H9 (cell line): ENCODE data around the gene KCNJ10. TPM values are rescaled to one million over a fixed set of nuclear protein-coding genes. Genes with fewer than 3 reads are reported as not detected.

Experiments
- DNase-seq: peaks from one replicate; pipeline ENCODE4 v3.0.0-alpha.2; 2017
- H2AFZ ChIP-seq: one replicate; pipeline ENCODE4 v1.6.1; 2013; ENCODE audit warnings: mild to moderate bottlenecking, low read length, control low read depth, moderate library complexity
- H2AK5ac ChIP-seq: 2 replicates; pipeline ENCODE4 v1.6.1; 2013; ENCODE audit warnings: low read length, control low read depth, mixed read lengths; ENCODE audit not compliant: insufficient read length
- H2BK120ac ChIP-seq: one replicate; pipeline ENCODE4 v1.6.1; 2013; ENCODE audit warnings: low read depth, mild to moderate bottlenecking, low read length, control low read depth, inconsistent platforms; ENCODE audit not compliant: poor library complexity, severe bottlenecking
- H2BK12ac ChIP-seq: 2 replicates; pipeline ENCODE4 v1.6.1; 2013; ENCODE audit warnings: low read length, control low read depth, mixed read lengths, low read depth; ENCODE audit not compliant: insufficient read length
- H2BK15ac ChIP-seq: 2 replicates; pipeline ENCODE4 v1.6.1; 2013; ENCODE audit warnings: low read depth, low read length, control low read depth
- H2BK20ac ChIP-seq: one replicate; pipeline ENCODE4 v1.6.1; 2013; ENCODE audit warnings: low read depth, mild to moderate bottlenecking, low read length, control low read depth, inconsistent platforms; ENCODE audit not compliant: poor library complexity, severe bottlenecking
- H2BK5ac ChIP-seq: 2 replicates; pipeline ENCODE4 v1.6.1; 2013; ENCODE audit warnings: low read length, control low read depth, mixed read lengths; ENCODE audit not compliant: insufficient read length
- H3K14ac ChIP-seq: 2 replicates; pipeline ENCODE4 v1.6.1; 2013; ENCODE audit warnings: low read length, control low read depth; ENCODE audit not compliant: insufficient read depth
- H3K18ac ChIP-seq: 2 replicates; pipeline ENCODE4 v1.6.1; 2013; ENCODE audit warnings: low read depth, mild to moderate bottlenecking, mixed read lengths, low read length, control low read depth; ENCODE audit not compliant: insufficient read length
- H3K23ac ChIP-seq: 2 replicates; pipeline ENCODE4 v1.6.1; 2013; ENCODE audit warnings: low read length, control low read depth, mixed read lengths, low read depth; ENCODE audit not compliant: insufficient read length
- H3K23me2 ChIP-seq: 2 replicates; pipeline ENCODE4 v1.6.1; 2013; ENCODE audit warnings: low read depth, mild to moderate bottlenecking, mixed read lengths, low read length, control low read depth; ENCODE audit not compliant: insufficient read length, poor library complexity, severe bottlenecking
- H3K27ac ChIP-seq: 2 replicates; pipeline ENCODE4 v1.5.1; 2013; ENCODE audit warnings: low read length, control low read depth, mixed read lengths, low read depth; ENCODE audit not compliant: insufficient read length
- H3K27me3 ChIP-seq: 2 replicates; pipeline ENCODE4 v1.6.1; 2013; ENCODE audit warnings: low read length, control low read depth, inconsistent platforms; ENCODE audit not compliant: insufficient read depth
- H3K4ac ChIP-seq: 2 replicates; pipeline ENCODE4 v1.6.1; 2013; ENCODE audit warnings: low read depth, mild to moderate bottlenecking, control low read depth, inconsistent platforms, low read length, moderate library complexity
- H3K4me1 ChIP-seq: 2 replicates; pipeline ENCODE4 v1.6.1; 2013; ENCODE audit warnings: low read length, control low read depth, inconsistent platforms; ENCODE audit not compliant: insufficient read depth
- H3K4me2 ChIP-seq: 2 replicates; pipeline ENCODE4 v1.6.1; 2013; ENCODE audit warnings: low read length, control low read depth, mixed read lengths; ENCODE audit not compliant: insufficient read length, insufficient read depth
- H3K56ac ChIP-seq: 2 replicates; pipeline ENCODE4 v1.6.1; 2013; ENCODE audit warnings: low read depth, mild to moderate bottlenecking, mixed read lengths, low read length, control low read depth; ENCODE audit not compliant: insufficient read length
- H3K79me1 ChIP-seq: 2 replicates; pipeline ENCODE4 v1.6.1; 2013; ENCODE audit warnings: low read depth, mild to moderate bottlenecking, moderate library complexity, low read length, control low read depth, inconsistent platforms; ENCODE audit not compliant: insufficient read depth, poor library complexity, severe bottlenecking
- H3K79me2 ChIP-seq: 2 replicates; pipeline ENCODE4 v1.6.1; 2013; ENCODE audit warnings: low read length, control low read depth, inconsistent platforms; ENCODE audit not compliant: insufficient read depth
- H3K9ac ChIP-seq: 2 replicates; pipeline ENCODE4 v1.6.1; 2013; ENCODE audit warnings: low read length, control low read depth, mixed read lengths; ENCODE audit not compliant: insufficient read length; ENCODE audit errors: extremely low read depth
- H3K9me3 ChIP-seq: one replicate; pipeline ENCODE4 v1.6.1; 2013; ENCODE audit warnings: low read depth, low read length, inconsistent platforms; ENCODE audit not compliant: control insufficient read depth
- H3T11ph ChIP-seq: one replicate; pipeline ENCODE4 v1.6.1; 2013; ENCODE audit warnings: mild to moderate bottlenecking, low read length, control low read depth, inconsistent platforms
- H4K20me1 ChIP-seq: one replicate; pipeline ENCODE4 v1.6.1; 2013; ENCODE audit not compliant: control insufficient read depth, insufficient read length, insufficient read depth
- H4K5ac ChIP-seq: 2 replicates; pipeline ENCODE4 v1.6.1; 2013; ENCODE audit warnings: low read depth, mild to moderate bottlenecking, mixed read lengths, low read length, control low read depth; ENCODE audit not compliant: insufficient read length
- H4K8ac ChIP-seq: replicated peaks from 2 replicates; pipeline ENCODE4 v1.6.1; 2013; ENCODE audit warnings: low read length, control low read depth, mixed read lengths, low read depth; ENCODE audit not compliant: insufficient read length
- H4K91ac ChIP-seq: 2 replicates; pipeline ENCODE4 v1.6.1; 2013; ENCODE audit warnings: low read depth, mild to moderate bottlenecking, moderate library complexity, mixed read lengths, low read length, control low read depth; ENCODE audit not compliant: insufficient read length
- H3K27ac Mint-ChIP-seq, 3 experiments: 2 replicates in 2 of 3; 3 replicates in 1 of 3; pipeline ENCODE4 v1.8.0; 2020 to 2021; ENCODE audit warnings: mixed read lengths in 3 of 3, mild to moderate bottlenecking in 1 of 3, moderate library complexity in 1 of 3
- H3K27me3 Mint-ChIP-seq: 2 replicates; pipeline ENCODE4 v1.8.0; 2021; ENCODE audit warnings: low read depth, mild to moderate bottlenecking, moderate library complexity, mixed read lengths
- H3K36me3 Mint-ChIP-seq, 3 experiments: 2 replicates in 2 of 3; 3 replicates in 1 of 3; pipeline ENCODE4 v1.8.0; 2020 to 2021; ENCODE audit warnings: low read depth in 3 of 3, mixed read lengths in 3 of 3; ENCODE audit not compliant: insufficient read depth in 1 of 3
- H3K4me1 Mint-ChIP-seq, 2 experiments: 2 replicates each; pipeline ENCODE4 v1.8.0; 2020; ENCODE audit warnings: mixed read lengths in 2 of 2
- H3K4me3 Mint-ChIP-seq, 2 experiments: 2 replicates in 1 of 2; 3 replicates in 1 of 2; pipeline ENCODE4 v1.8.0; 2020 to 2021; ENCODE audit warnings: mild to moderate bottlenecking in 2 of 2, mixed read lengths in 2 of 2, moderate library complexity in 1 of 2
- H3K9me3 Mint-ChIP-seq, 2 experiments: 2 replicates in 1 of 2; 3 replicates in 1 of 2; pipeline ENCODE4 v1.8.0; 2020; ENCODE audit warnings: mild to moderate bottlenecking in 2 of 2, mixed read lengths in 2 of 2, moderate library complexity in 1 of 2
- WGBS: extraction: QIAGEN DNeasy Blood & Tissue Kit; methylation state at CpG from one replicate; pipeline ENCODE4 v1.1.7; 2013; ENCODE audit warnings: missing lambda C conversion rate, low lambda C conversion rate, mixed read lengths; ENCODE audit not compliant: insufficient read length; ENCODE audit errors: extremely low coverage; 5-methylcytosine and 5-hydroxymethylcytosine counted together
- total RNA-seq: library from RNA; stranded (reverse); gene quantifications from 2 replicates; pipeline ENCODE4 v1.2.1, GENCODE V29; 2021
- TF ChIP-seq, protein P1 (sequence below): fragments of 200-600 bp; sonication (generic); conservative IDR thresholded peaks from 3 replicates; pipeline ENCODE4 v1.8.0; 2021; ENCODE audit warnings: antibody characterized with exemption, mild to moderate bottlenecking

Gene KCNJ10
- total RNA-seq, 1 experiment from 2014 or later: 0.44 TPM

DNA sequence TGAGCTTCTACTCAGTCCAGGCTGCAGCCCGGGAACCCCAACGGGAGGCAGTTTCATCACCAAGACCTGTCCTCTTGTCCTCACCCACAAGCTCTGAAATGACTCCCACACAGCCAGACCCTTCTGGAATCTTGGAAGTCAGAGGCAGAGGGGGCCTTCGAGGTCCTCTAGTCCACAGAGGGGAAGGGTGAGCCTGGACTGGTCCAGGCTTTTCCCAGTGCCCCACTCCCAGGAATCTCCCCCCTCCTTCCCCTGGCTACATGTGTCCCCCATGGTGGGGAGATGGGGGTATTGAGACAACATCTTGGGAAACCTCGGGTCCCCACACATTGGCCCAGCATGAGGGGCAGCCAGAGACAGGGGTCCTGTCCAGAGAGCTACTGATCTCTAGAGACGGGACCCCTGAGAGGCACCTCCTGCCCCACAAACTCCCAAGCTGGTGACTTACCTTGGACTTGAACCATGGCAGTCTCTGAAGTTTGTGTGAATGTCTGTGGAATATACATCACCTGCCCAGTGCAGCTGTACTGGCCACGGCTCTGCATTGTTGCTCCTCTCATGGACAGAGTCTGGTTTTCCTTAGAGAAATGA, 96.5 kb downstream of the KCNJ10 start:
- WGBS: no CpG with 5 or more reads among the region's 6 CpGs
- H3K27ac ChIP-seq: no peak overlapping the region
- no peak overlapping the region for H2BK20ac ChIP-seq

More for the DNA sequence above, 96.5 kb downstream of the KCNJ10 start:
- no peak overlapping the region for H4K91ac ChIP-seq
- no peak for DNase-seq
- TF ChIP-seq, protein P1, sequence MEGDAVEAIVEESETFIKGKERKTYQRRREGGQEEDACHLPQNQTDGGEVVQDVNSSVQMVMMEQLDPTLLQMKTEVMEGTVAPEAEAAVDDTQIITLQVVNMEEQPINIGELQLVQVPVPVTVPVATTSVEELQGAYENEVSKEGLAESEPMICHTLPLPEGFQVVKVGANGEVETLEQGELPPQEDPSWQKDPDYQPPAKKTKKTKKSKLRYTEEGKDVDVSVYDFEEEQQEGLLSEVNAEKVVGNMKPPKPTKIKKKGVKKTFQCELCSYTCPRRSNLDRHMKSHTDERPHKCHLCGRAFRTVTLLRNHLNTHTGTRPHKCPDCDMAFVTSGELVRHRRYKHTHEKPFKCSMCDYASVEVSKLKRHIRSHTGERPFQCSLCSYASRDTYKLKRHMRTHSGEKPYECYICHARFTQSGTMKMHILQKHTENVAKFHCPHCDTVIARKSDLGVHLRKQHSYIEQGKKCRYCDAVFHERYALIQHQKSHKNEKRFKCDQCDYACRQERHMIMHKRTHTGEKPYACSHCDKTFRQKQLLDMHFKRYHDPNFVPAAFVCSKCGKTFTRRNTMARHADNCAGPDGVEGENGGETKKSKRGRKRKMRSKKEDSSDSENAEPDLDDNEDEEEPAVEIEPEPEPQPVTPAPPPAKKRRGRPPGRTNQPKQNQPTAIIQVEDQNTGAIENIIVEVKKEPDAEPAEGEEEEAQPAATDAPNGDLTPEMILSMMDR: no peak
- H4K8ac ChIP-seq: no peak overlapping the region
- H3K27me3 ChIP-seq: no peaks in the 10 kb centered on the region
- Mint-ChIP-seq H3K27ac (no peak overlapping the region), H3K4me3 (no peak overlapping the region), H3K36me3 (no peaks in the 10 kb centered on the region), H3K9me3 (no peaks in the 10 kb centered on the region), H3K4me1 (peaks cover 0 to 7% of the 10 kb centered on the region in 2 experiments; a peak in 1 of 4 replicates), H3K27me3 (peaks cover 15% of the 10 kb centered on the region)
- H3T11ph ChIP-seq: no peak overlapping the region
- H3K56ac ChIP-seq: no peak overlapping the region
- no peaks in the 10 kb centered on the region for H3K79me1 ChIP-seq
- no peak overlapping the region for H2AK5ac ChIP-seq
- no peak overlapping the region for H3K9ac ChIP-seq
- no peak overlapping the region for H2AFZ ChIP-seq
- no peaks in the 10 kb centered on the region for H4K20me1 ChIP-seq
- H3K14ac ChIP-seq: no peak overlapping the region
- H2BK120ac ChIP-seq: no peak overlapping the region
- no peaks in the 10 kb centered on the region for H3K9me3 ChIP-seq
- no peak overlapping the region for H4K5ac ChIP-seq
- no peak overlapping the region for H2BK12ac ChIP-seq
- no peak overlapping the region for H2BK5ac ChIP-seq
- H3K23me2 ChIP-seq: no peaks in the 10 kb centered on the region
- no peak overlapping the region for H3K23ac ChIP-seq
- H2BK15ac ChIP-seq: no peak overlapping the region
- H3K4ac ChIP-seq: no peak overlapping the region
- H3K4me1 ChIP-seq: no peaks in the 10 kb centered on the region
- H3K79me2 ChIP-seq: no peaks in the 10 kb centered on the region
- no peak overlapping the region for H3K18ac ChIP-seq
- no peak overlapping the region for H3K4me2 ChIP-seq
